ENCODE results near the gene CACNA1H.

The CACNA1H gene

DNA sequence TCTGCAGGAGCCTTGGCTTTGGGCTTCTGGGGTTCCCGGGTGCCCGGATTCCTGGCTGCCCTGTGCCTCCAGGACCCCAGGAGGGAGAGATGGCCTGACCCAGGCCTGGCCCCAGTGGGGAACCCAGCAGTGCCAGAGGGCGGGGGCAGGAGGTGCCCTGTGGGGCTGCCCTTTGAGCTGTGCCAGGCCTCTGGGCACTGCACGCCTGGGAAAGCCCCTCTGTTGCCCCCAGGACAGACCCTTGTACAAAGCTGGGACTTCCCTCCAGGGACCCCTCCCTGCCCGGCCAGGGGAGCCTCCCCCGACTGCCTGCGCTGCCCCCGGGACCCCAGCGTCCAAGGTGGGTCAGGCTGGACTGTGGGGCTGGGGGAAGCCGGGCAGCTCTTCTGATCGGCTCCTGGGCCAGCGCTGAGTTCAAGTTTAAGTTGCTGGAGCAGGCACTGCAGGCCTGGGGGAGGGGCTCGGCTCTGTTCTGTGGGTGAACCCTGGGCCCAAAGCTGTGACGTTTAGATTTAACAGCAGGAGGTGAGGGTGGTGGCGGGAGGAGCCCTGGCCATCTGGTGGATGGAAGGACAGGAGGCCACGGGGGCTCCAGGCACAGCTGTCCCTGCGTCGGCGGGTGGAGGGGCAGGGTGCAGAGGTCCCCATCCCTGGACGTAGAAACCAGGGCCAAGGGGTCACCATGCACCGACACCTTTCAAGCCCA, 29.2 kb upstream of the CACNA1H start:
- no peak for DNase-seq

DNA sequence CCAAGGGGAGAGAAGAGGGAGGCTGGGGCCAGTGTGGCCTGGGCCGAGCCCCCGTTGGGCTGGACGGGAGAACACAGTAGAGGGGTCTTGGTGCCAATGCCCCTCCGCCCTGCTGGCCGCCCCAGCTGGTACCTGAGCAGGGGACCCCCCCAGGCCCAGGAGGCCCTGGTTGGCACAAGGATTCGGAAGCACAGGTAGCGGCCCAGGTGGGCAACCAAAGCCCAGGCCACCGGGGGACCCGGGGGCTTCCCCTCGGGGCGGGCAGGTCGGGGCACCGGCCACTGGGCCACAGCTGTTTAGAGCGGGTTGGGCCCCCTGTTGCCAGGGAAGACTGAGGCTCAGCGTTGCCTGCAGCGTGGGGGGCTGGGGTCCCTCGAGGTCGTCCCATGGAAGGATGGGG, 28.6 kb upstream of the CACNA1H start:
- DNase-seq, result no peak

DNA sequence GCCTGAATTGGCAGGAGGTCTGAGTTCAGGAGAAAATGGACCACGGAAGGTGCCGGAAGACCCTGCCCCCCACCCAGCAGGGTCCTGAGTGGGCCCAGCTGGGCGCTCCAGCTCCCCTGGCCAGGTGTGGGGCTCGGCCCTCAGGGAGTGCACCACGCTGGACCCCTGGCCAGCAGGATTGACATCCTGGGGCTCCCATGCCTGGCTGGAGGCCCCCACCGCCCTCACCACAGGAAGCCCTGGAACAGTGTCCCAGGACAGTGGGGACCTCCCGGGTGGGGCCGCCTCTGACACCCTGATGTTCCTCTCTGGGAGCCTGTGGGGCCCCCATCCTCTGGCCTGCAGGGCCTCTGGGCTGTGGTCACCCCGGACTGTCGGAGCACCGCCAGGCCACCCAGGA, 28.1 kb upstream of the CACNA1H start:
- no peak for DNase-seq

DNA sequence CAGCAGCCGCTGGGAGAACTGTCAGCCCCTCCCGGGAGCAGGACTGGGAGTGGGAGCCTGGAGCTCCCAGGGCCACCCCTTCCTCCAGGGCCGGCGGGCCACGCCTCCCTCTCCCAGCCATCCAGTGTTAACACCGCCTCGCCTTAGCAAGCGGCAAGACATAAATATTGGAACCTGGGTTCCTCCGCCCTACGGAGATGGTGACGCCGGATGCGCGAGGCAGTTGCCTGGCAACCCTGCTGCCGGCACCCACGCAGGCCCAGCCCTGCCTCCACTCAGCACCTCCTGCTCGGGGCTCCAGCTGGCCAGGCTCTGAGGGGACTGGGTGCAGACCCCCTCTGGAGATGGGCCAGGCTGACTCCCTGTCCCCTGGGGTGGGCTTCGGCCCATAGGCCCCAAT, 27.4 kb upstream of the CACNA1H start:
- peak; percentile 78 to 93 (median 81) for DNase-seq

DNA sequence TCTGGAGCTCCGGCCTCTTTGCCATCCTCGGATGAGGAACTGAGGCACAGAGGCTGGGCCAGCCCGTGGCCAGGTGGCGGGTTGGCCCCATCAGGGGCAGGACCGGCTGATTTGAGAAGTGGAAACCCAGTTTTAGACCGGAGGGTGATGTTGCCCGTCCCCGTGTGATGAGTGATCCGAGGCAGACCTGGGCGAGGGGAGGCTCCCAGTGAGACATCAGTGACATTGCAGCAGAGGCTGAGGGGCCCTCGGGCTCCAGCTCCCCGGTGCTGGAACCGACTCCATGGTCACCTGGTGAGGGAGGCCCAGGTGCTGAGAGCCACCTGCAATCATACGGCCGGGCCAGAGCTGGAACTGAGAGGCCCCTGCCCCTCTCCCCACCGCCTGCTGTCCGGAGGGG, 26.9 kb upstream of the CACNA1H start:
- peak in 1 of 3 experiments; percentile 50 for DNase-seq

DNA sequence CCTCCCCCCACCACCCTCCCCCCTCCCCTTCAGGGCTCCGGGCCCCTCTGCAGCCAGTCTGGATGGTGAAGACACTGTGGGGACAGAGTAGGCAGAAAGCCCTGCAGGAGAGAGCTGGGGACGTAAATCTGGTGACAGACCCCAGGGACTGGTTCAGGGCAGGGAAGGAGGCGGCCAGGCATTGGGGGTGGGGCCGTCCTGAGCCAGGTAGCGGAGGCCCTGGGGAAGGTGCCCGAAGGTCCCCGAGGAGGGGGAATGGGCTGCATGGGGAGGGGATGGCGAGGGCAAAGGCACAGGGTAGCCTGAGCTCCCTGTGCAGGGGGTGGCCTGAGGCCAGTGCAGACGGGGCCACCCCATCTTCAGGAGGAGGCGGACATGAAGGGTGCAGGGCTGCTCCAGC, 26.3 kb upstream of the CACNA1H start:
- DNase-seq, result peak in 1 of 3 experiments; percentile 17

DNA sequence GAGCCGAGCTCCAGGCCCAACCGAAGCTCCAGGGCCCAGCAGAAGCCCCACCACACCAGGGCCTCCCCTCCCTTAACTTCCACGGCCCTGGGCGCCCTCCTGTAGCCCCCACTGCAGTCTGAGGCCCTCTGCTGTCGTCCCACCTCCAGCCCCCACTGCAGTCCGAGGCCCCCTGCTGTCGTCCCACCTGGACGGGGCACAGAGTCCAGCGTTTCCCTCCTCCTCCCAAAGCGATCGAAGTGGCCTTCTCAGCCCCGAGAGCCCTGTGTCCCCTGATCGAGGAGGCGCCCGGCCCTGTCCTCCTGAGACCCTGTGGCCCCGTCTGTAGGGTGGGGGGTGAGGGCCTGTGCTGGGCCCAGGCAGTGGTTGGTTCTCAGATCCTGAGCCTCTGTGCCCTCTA, 25.8 kb upstream of the CACNA1H start:
- DNase-seq, result no peak

DNA sequence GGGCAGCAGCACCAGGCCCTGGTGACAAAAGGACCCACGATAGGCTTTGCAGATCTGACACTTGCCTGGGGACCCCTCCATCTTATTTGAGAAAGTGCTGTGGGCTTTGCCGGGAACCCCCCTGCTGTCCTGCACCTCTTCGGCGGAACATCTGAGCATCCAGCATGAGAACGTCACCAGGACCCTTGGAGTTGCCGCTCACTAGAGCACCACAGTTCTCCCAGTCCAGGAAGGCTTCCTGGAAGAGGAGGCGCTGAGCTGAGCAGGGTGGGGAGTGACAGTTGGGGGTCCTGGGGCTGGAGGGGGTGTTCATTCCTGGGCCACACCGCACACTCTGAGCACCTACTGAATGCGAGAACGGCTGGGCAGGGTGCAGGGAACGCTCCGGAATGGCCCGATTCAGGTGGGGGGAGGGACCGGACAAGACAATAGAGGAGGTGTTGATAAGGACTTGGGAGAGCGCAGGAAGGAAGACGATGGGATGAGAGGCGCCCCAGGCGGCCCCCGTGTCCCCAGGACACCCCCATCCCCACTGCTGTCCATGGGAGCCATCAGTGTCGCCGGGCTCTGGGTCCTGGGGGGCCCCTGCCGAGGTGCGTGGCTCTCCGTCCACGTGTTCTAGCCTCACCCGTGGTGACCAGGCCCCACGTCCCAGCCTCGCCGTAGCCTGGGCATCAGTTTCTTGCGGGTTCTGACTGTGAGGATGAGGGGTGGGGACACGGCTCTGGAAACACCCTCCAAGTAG, 24.8 kb upstream of the CACNA1H start:
- DNase-seq, result no peak

DNA sequence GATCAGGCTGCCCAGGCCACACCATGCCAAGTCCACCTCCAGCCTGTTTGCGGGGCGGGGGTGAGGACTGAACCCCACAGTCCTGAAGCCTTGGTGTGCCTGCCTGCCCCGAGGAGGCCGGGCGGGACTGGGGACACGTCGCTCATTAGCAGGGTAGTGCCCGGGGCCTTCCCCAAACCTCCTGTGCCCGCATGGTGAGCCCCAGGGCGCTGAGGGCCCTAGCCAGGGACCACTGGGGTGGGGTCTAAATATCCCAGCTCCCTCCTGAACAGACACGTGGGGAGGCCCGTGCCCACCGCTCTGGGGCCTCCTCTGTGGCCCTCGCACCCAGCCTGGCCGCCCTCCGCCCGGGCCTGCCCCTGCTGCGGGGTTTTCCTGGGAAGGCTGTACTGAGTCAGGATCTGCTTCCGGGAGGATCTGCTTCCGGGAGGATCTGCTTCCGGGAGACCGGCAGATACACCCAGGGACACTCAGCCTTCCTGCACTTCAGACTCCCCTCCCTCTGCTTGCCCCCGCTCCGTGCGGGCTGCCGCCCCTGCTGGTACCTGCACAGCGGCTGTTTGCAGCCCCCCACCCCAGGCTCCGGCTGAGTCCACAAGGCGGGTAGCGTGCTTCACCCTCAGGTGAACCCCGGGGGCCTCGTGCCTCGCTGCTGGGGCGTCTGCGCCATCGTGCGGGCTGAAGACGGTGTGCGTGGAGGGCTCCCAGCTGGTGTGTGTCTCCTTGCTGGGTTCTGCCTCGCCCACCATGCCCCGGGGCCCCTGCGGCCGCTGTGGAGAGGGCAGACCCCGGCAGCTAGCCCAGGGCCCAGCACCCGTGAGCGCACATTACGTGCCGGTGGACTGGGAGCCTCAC, 23.6 kb upstream of the CACNA1H start:
- no peak for DNase-seq

DNA sequence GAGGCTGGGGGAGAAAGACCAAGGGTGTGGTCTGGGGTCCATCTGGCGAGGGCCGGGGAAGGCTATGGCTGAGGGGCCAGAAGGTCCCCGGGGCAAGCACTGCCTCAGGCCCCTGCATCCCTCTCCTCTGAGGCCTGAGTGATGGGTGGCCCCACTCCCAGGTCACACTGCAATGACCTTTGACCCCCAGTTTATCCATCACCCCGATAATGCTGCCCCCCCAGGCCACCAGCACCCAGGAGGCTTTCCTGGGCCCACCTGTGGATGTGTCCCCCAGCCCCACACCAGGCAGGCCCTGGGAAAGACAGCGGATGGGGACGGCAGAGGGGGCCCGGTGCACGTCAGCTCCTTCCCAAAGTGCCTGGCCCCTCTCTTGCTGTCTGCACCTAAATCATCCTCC, 22.5 kb upstream of the CACNA1H start:
- DNase-seq, result no peak

DNA sequence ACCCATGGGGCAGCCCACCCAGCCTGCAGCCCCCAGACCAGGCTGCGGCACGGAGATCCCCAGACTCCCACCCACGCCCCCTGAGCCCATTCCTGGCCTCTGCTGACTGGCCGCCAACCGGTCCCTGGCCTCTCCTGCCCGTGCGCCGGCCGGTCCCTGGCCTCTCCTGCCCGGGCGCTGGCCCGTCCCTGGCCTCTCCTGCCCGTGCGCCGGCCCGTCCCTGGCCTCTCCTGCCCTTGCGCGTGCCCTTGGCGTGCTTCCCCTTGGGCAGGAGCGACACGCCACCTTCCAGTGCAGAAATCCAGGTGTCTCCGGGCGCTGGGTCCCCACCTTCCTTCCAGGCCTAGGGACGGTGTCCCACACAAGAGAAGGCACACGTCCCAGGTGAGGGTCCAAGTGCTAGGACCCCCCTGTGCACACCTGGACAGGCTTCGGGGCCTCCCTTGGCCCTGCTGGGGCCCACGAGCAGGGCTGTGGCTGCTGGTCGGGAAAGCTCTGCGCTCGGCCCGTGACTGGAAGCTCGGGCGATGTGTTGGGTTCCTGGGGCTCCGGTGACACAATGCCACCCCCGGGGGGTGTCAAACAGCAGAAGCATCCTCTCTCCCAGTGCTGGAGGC, 21.4 kb upstream of the CACNA1H start:
- no peak for DNase-seq

DNA sequence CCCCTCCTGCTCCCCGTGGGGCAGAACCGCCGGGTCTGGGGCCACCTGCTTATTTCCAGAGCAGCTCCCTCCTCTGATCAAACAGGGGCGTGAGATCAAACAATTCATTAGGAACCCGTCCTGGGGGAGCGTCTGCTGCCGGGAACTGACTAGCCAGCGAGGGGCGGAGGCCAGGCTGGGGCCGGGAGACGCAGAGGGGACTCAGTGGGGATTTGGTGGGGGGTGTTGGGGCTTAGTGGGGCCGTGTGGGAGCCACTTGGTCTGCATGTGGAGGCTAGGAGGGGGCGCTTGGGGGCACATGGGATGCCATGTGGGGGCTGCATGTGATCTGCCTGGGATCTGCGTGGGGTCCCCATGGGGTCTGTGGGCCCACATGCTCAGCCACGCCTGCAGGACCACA, 20.5 kb upstream of the CACNA1H start:
- peak in 1 of 3 experiments; percentile 14 for DNase-seq

DNA sequence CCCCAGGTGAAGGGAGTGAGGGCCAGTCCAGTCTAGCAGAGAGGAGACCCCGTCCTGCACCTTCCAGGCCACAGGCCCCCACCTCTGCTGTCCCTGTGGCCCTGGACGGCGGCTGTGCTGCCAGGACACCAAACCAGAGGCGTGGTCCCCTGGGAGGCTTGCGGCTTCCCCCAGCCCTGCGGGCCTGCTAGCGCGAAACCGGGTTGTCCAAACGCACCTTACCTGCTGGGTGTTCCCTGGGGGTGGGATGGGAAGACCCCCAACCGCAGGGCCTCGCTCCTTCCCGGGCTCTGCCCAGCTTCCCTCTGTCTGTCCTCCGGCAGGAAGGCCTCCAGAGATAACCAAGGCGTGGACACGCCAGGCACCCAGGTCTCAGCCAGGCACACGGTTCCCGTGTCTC, 19.6 kb upstream of the CACNA1H start:
- no peak for DNase-seq

DNA sequence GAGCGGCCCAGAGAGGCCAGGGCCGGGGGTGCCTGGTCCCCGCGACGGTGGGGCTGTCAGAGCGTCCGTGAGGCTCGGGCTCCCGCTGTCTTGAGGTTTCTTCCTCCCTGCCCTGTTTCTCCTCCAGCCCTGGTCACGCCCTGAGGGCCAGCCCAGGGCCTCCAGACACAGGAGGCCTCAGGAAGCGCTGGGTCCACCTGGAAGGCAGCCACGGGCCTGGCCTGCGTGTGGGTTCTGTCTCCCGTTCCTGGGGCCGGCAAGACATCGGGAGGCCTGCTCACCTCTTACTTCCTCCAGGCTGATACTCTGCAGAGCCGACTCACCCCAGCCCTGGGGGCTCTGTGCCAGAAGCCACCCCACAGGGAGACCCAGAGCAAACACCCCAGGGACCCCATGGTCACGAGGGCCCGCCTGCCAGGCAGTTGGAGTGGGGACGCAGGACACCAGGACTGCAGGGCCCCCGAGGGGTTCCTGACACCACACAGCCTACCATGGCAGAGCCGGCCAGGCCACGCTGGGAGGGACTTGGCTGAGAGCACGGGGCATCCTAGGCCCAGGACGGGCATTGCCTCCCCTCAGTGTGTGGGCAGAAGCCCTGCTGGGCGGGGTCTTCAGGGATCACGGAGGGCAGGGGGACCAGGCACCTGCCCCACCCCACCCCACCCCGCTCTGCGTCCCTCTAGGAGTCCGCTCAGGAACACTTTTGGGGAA, 18.9 kb upstream of the CACNA1H start:
- DNase-seq, result no peak

DNA sequence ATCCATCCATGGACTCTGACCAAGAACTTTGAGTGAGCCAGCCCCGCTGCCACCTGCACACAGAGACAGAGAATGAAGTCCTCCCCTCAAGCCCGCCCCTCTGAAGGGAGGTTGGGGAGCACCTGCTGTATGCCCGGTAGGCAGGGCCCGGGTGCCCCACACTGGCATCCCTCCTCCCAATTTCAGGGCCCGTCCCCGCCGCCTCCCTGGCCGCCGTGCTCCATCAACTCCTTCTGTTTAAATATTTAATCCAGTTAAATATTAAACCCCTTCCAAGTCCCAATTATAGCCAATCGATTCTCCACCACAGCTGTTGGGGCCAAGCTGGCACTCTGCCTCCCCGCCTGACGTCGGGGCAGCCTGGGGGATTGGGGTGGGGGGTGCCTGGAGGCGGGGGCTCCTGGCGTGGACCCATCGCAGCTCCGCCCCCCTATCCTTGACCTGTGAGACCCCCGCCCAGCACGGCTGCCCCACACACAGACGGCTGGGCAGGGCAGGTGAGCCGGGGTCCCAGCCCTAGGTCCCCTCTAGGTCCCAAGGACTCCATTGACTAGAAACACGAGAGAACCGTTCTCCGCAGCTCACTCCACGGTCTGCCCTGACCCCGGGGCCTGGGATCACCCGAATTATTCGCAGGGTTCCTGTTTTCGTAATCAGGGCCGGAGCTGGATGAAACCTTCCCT, 18.0 kb upstream of the CACNA1H start:
- no peak for DNase-seq

DNA sequence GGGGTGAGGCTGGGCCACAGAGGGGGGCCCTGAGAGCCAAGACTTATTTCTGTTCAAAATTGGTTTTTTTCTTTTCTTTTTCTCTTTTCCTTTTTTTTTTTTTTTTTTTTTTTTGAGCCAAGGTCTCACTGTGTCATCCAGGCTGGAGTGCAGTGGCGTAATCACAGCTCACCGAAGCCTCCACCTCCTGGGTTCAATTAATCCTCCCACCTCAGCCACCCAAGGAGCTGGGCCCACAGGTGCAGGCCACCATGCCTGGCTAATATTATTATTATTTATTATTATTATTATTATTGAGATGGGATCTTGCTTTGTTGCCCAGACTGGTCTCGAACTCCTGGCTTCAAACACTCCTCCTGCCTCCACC, 17.5 kb upstream of the CACNA1H start:
- no peak for DNase-seq

DNA sequence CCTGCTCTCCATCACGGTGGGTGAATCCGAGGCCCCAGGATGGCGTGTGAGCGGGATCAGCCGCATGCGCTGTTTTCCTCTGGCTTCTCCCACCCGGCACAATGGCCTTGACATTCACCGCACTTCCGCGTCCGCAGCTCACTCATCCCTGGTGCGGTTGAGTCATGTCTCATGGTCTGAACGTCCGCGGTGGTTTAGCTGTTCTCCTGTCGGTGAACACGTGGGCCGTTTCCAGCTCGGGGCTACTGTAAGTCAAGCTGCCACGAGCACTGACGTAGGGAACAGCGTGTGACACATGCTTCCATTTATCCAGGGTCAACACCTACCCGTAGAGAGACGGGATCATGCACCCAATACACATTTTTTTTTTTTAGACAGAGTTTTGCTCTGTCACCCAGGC, 15.3 kb upstream of the CACNA1H start:
- DNase-seq, result no peak

DNA sequence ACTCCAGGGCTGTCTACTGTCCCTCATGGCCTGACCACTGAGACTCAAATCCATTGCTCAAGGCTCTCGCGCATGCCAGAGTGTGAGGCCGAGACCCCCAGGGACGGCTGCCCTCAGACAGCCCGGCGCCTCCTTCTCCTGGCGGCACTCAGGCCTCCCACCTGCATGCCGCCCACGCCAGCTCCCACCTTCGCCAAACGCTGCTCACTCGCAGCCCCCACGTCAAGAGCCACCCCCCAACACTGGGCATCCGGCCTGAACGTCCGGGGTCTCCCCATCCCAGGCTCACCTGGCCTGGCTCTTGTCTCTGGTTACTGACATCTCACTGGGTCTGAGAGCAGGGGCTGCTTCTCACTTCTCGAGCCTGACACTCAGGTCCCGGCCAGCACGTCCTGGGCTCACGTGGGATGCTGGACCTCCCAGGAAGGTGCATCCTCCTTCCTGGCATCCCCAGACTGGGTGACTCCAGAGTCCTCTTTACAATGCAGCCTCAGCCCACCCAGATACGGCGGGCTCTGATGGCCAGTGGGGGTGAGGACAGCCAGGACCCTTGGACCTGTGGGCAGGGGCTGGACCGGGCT, 12.2 kb upstream of the CACNA1H start:
- no peak for DNase-seq

DNA sequence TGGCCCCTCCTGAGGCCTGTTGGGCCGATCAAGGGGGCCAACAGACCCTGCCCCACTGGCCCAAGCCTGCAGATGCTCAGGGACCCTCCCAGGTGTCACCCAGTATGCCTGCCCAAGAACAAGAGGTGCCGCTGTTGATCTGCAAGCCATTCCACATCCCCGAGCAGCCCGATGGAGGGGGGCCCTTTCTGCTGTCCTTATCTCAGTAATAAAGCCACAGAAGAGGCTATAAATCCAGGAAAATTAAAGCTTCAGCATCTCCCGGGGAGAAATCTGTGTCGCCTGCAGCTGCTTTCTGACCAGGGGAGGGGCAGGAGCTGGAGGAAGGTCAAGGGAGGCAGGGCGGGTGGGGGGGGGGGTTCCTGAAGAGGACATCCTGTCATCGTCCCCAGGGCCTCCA, 11.7 kb upstream of the CACNA1H start:
- DNase-seq, result peak; percentile 47 to 79 (median 53)

DNA sequence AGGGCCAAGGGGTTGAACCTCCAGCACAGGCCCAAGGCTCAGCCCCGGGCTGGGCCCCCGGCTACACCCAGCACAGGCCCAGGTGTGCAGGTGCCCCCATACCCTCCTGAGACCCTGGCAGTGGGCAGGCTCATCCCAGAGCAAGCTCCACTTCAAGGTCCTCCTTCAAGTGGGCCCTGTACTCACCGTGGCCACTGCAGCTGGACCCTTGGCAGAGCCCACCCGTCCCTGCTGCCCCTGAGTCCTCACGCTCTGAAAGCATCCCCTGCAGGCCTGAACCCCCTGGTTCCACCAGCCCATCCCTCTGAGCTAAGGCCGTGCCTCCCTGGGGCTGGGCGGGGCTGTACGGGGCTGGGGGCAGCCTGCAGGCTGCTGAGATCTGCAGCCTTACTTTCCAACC, 11.2 kb upstream of the CACNA1H start:
- DNase-seq, result no peak

DNA sequence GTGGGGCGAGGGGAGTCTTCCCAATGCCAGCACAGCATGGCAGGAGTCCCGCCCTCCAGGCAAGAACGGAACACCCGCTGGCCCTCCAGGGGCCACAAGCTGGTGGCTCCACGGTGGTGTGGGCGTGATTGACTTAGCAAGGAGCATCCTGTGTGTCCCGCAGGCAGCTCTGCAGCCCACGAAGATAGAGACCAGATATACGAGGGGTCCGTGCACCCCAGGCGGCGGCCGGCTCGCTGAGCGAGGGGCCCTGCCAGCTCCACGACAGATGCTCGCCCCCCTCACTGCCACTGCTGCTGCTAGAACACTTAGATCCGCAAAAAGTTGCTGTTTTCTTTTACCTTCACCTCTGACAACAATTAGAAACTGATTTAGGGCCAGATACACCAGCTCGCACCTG, 10.0 kb upstream of the CACNA1H start:
- no peak for DNase-seq
